NCI-H187 (cell line): ENCODE results near the gene SPNS2.

Source experiments
- DNase-seq, 2 experiments: peaks; one replicate each; lab custom pipeline; 2025; lab: John Stamatoyannopoulos, UW

SPNS2 gene, protein sequence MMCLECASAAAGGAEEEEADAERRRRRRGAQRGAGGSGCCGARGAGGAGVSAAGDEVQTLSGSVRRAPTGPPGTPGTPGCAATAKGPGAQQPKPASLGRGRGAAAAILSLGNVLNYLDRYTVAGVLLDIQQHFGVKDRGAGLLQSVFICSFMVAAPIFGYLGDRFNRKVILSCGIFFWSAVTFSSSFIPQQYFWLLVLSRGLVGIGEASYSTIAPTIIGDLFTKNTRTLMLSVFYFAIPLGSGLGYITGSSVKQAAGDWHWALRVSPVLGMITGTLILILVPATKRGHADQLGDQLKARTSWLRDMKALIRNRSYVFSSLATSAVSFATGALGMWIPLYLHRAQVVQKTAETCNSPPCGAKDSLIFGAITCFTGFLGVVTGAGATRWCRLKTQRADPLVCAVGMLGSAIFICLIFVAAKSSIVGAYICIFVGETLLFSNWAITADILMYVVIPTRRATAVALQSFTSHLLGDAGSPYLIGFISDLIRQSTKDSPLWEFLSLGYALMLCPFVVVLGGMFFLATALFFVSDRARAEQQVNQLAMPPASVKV

GRCh38 chr17:4498461-4499397 lies at the start of gene SPNS2:
Gene SPNS2 (plus strand): TSS chr17:4498881. CDS start chr17:4499048, 167 bp downstream.
- no peak for DNase-seq

DNA sequence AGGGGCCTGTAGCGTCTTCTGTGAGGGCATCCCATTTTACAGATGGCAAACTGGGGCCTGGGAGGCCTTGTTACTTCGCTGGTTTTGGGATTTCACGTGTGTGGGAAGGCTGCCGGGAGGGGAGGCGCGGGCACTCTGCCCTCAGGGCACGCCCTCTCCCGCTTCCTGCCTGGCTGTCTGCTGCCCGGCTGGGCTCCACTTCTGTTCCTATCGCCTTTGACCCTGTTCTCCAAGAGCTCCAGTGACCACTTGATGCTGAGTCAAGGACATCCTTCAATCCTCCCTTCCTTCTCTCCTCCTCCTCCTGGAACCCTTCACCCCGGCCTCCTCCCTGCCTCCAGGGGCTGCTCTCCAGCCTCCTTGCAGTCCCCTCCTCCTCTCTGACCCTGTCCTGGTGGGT lies 48.9 kb upstream of the SPNS2 start:
- DNase-seq = no peak

GRCh38 chr17:4450710-4451316 lies 47.9 kb upstream of the SPNS2 start:
- DNase-seq = no peak

DNA sequence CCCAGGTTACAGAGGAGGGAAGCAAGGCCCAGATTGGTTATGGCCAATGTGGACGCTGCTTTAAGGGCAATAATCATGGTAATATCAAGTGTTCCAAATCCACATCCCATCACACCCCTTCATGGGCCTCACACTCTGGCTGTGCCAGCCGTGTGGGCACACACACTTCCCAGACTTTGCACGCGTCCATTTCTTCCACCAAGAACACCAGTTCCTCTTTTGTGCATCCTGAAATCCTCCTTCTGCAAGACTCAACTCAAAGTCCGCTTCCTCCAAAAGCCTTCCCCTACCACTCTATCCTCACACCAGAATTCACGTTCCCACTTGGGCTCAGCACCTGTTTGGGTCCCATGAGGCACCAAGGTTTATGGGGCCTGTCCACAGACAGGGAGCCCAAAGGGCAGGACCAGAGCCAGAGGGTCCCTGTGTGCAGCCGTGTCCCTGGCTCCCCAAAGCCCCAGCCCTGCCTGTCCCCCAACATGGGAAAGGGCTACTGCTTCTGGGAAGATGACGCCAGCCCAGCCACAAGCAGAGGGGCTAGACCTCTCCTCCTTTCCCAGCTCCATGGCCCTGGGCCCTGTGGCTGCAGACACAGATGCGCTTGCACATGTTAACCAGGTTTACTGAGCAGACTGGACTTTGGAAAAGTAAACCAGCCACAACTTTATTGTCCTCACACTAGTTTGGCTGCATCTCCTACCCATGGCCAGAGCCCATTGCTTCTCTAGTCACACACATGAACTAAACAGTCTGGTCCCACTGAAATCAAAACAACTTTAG lies 44.7 kb upstream of the SPNS2 start:
- no peak for DNase-seq

DNA sequence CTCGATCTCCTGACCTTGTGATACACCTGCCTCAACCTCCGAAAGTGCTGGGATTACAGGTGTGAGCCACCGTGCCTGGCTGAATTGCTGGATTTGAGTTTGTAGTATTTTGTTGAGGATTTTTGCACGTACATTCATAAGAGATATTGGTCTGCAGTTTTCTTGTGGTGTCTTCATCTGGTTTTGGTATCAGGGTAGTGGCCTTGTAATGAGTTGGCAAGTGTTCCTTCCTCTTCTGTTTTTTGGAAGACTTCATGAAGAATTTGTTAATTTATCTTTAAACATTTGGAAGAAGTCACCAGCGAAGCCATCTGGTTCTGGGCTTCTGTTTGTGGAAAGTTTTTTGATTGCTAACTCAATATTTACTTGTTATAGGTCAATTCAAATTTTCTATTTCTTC lies 38.0 kb upstream of the SPNS2 start:
- no peak for DNase-seq

DNA sequence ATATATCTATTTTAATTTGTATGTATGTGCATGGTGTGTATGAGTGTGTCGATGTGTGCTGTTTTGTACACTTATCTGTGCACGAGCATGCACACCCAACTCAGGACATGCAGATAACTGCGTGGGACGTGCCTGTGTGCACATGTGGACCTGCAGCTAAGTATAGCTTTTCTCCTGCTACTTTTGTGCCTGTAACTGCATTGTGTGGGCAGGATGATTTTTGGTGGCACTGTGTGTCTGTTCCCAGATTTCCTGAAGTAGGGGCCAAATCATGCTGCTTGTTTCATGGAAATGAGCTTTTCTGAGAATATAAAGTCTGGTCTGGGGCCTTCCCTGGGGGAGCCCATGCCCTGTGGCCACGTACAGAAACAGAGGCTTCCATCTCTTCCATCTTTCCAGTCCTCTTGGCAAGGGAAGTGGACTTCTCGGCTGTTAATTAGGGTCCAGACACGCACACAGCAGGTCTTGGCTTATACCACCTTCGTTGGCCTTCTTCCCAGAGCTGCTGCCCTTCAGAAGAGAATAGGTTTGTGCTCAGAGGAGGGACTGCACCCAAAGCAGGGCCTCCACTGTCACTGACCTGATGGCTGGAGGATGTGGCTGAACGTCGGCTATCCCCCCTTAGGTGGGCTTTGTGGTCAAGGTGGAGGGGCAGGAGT lies 34.7 kb upstream of the SPNS2 start:
- DNase-seq = no peak

DNA sequence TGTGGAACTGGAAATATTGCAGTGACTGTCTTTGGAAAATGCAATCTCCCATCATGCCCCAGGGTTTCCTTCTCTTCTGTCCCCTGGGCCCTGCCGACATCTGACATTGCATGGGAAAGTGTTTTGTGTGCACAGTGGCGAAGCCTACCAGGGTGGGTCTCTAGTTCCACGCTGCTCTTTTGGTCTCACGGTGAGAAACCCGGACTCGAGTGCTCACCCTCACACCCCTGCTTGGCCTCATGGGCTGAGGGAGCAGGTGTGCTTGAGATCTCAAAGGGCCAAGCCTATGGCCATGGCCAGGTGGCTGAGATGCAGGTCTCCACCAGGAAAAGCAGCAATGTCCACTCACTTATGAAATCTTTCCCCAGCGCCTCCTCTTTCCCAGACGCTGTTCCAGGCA lies 32.9 kb upstream of the SPNS2 start:
- DNase-seq = no peak

DNA sequence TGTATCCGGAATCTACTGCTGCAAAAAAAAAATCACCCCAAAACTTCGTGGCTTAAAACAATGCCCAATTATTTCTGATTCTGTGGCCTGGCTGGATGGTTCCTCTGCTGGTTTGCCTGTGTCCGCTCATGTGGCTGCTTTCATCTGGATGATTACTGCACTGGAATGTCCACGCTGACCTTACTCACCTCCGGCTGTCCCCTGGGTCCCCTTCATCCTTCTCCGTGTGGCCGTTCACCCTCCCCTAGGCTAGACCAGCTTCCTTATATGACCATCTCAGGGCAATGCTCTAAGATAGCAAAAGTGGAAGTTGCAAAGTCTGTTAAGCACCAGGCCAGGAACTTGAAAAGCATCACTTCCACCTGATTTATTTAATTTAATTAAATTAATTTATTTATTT lies 31.4 kb upstream of the SPNS2 start:
- no peak for DNase-seq

DNA sequence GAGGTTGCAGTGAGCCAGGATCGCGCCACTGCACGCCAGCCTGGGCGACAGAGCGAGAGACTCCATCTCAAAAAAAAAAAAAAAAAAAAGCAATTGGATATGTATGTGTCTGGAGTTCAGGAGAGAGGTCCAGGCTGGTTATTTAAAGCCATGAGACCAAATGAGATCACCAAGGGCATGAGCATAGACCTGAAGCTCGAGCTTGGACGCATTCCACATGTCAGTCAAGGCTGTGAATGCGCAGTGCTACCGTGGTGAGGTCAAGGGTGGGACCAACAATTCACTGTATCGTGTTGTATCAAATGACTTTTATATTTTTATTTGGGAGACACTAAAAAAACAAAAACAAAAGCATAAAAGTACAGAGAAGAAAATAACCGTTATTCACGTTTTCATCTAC lies 29.1 kb upstream of the SPNS2 start:
- DNase-seq = no peak

DNA sequence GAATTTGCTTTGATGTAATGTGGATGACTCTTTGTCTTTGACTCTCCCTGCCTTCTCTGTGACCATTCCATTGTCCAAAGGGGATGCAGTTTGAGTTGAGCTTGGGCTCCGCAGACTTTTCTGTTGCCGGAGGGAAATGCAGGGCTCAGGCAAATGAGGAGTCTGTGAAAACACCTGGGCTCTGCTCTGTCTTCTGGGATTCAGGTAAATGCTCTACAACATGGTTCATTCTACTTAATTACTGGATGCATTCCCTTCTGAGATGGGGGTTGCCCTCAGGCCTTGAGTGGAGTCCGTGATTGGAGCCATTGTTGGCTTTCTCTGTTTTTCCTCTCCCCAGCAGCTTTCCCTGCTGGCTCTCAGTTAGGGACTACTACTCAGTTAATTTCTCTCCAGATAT lies 26.4 kb upstream of the SPNS2 start:
- DNase-seq = no peak

DNA sequence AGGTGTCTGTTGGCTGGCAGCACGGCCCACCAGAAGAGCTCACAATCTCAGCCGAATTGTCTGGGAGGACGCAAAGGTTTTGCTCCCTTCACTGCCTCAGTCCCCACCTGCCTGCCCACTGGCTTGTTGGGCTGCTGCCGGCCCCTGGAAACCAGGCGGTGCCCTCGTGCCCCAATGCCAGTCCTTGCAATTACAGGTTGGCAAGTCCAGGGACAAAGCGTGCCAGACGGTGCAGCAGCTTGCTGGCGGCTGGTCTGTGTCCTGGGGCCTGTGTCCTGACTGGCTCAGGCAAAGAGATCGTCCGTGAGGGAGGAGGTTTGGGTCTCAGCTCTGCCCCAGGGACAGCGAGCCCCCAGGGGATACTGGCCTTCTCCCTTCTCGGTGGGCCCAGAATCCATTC lies 24.6 kb upstream of the SPNS2 start:
- DNase-seq = no peak

DNA sequence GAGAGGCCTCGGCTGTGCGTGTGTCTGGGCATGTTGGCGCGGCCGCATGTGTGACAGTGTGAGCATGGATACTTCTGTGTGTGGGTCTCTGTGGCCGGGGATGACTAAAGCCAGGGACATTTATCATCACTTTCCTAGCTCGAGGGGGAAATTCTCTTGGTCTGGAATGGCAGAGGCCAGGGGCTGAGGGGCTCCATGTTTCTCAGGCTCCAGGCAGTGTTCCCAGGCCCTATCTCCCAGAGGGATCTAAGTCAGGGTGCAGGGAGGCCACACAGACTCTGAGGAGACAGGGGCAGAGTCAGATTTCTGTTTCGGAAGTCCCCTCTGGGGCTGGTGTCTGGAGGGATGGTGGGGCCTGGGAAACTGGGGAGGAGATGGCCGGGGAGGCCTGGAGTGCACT lies 23.7 kb upstream of the SPNS2 start:
- no peak for DNase-seq

DNA sequence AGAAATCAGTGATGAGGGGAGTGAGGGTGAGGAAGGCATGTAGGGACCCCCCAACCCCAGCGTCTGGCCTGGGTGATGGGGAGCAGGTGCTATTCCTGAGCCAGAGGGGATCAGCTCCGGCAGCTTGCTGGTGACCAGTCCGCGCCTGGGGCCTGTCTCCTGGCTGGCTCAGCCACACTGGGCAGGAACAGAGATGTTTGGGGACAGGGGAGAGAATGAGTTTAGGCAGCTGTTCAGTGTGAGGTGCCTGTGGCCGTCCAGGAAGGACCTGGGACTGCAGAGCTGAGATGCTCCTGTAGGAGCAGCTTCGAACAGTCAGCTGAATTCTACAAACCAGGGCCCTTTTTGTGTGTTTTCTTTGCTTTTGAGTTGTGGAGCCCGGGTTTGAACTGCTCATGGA lies 23.2 kb upstream of the SPNS2 start:
- DNase-seq = no peak

GRCh38 chr17:4476017-4476416 lies 22.7 kb upstream of the SPNS2 start:
- DNase-seq = no peak

GRCh38 chr17:4476511-4477070 lies 22.1 kb upstream of the SPNS2 start:
- DNase-seq = no peak

DNA sequence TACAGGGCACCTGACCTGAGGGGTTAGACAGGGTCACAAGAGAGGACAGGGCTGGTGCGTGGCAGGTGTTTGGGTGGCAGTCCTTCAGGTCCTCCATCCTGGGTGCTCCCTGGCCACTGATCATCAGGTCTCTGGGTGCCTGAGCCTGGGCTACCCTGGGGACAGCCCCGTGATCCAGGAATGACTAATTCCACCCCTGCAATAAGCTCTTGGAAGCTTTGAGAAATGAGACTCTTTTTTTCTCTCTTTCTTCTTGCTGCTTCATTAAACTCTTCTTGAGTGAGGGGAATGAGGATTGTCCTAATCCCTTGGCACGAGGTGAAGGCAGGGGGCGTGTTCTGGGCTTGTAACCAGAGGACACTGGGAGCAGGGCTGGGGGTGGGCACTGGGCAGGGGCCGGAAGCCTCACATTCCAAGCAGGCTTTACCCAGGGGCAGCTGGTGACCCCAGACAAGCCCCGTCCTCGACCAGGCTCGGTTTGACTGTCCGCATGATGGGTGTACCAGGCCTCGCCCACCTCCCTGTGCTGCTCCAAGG lies 21.4 kb upstream of the SPNS2 start:
- no peak for DNase-seq

DNA sequence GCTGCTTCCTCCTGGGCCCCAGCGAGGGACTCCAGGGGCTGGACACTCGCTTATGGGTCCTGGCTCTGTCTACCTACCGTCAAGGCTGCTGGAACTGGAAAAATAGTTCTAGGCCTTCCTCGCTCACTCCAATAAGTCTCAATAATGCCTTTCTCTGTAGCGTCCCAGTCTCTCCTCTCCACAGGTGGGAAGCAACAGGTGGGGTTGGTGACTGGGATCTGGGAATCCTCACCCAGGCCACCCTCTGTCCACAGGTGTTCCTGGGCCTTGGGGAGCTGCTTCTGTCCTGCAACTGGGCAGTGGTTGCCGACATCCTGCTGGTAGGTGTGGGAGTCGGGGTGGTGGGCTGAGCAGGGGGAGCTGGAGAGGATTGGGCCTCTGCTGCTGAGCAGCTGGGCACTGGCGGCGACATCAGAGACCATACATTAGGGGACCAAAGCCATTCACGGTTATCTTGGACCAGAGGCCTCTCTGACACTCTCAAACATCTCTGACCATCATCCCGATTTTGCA lies 20.3 kb upstream of the SPNS2 start:
- DNase-seq = no peak

- DNase-seq = no peak
These were observed 19.2 kb upstream of the SPNS2 start for GRCh38 chr17:4479340-4479981.

GRCh38 chr17:4479982-4480751 lies 18.5 kb upstream of the SPNS2 start:
- DNase-seq = no peak
